GM12872 (cell line): ENCODE results near the gene GASK1A.

Experiments used
- TF ChIP-seq, protein P1 (sequence below): IDR thresholded peaks from 3 replicates; pipeline ENCODE4 v1.5.1; 2011; ENCODE audit warnings: low read depth, mild to moderate bottlenecking, low read length, moderate library complexity; ENCODE audit not compliant: insufficient read depth

GASK1A gene

GRCh38 chr3:43019826-43020225 is 40.7 kb downstream of the GASK1A start:
- TF ChIP-seq, protein P1, sequence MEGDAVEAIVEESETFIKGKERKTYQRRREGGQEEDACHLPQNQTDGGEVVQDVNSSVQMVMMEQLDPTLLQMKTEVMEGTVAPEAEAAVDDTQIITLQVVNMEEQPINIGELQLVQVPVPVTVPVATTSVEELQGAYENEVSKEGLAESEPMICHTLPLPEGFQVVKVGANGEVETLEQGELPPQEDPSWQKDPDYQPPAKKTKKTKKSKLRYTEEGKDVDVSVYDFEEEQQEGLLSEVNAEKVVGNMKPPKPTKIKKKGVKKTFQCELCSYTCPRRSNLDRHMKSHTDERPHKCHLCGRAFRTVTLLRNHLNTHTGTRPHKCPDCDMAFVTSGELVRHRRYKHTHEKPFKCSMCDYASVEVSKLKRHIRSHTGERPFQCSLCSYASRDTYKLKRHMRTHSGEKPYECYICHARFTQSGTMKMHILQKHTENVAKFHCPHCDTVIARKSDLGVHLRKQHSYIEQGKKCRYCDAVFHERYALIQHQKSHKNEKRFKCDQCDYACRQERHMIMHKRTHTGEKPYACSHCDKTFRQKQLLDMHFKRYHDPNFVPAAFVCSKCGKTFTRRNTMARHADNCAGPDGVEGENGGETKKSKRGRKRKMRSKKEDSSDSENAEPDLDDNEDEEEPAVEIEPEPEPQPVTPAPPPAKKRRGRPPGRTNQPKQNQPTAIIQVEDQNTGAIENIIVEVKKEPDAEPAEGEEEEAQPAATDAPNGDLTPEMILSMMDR = no peak

GRCh38 chr3:43021186-43021585 is 42.1 kb downstream of the GASK1A start:
- TF ChIP-seq, protein P1 = no peak

DNA sequence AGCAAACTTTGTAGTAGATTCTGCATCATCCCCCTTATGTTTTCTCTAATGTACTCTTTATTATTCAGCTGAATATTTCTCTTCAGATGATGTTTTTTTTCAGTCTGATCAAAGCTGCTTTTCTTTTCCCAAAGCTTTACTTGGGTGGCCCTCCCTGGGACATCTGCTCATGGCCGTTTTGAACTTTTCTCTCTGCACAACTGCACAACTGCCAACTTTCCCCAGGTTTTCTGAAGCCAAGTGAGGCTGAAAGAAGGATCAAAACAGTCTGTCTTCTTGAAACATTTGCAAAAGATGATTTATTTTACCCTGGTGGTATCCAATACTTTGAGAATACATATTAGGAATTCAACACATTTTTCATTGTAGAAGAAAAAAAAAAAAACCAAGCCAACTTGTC is 43.0 kb downstream of the GASK1A start:
- TF ChIP-seq, protein P1 = no peak

GRCh38 chr3:43023066-43023465 is 44.0 kb downstream of the GASK1A start:
- TF ChIP-seq, protein P1 = no peak

- TF ChIP-seq, protein P1 = no peak
These were observed 44.6 kb downstream of the GASK1A start for GRCh38 chr3:43023746-43024145.

GRCh38 chr3:43024181-43024885 is 45.2 kb downstream of the GASK1A start:
- TF ChIP-seq, protein P1 = no peak

GRCh38 chr3:43025423-43025822 is 46.3 kb downstream of the GASK1A start:
- TF ChIP-seq, protein P1 = no peak
